Peyer's patch (tissue), 4 donors: ENCODE data around the gene SKIDA1. TPM values are rescaled to one million over a fixed set of nuclear protein-coding genes. Genes with fewer than 3 reads are reported as not detected.

ENCODE experiments used
- DNase-seq, 3 donors: peaks; one replicate each; pipeline ENCODE4 v3.0.0-alpha.2; 2017 to 2019
- H3K27ac ChIP-seq, 4 donors: fragments of 200-600 bp; sonication (generic); one replicate each; pipeline ENCODE4 v1.5.1; 2016 to 2019
- H3K27me3 ChIP-seq, 2 donors: fragments of 200-600 bp; sonication (generic); one replicate each; pipeline ENCODE4 v1.5.1; 2019
- H3K36me3 ChIP-seq, 3 donors: fragments of 200-600 bp; sonication (generic); one replicate each; pipeline ENCODE4 v1.5.1; 2016 to 2019
- H3K4me1 ChIP-seq, 4 donors: fragments of 200-600 bp; sonication (generic); one replicate each; pipeline ENCODE4 v1.5.1; 2016 to 2019
- H3K4me3 ChIP-seq, 4 donors: fragments of 200-600 bp; sonication (generic); 1 replicate in 3 of 4; 2 replicates in 1 of 4; pipeline ENCODE4 v1.5.1; 2016 to 2019; ENCODE audit warnings: mild to moderate bottlenecking in 1 of 4
- H3K9me3 ChIP-seq, 4 donors: fragments of 200-600 bp; sonication (generic); one replicate each; pipeline ENCODE4 v1.5.1; 2016 to 2019; ENCODE audit warnings: mild to moderate bottlenecking in 1 of 4
- CTCF ChIP-seq, 6 experiments: fragments of 450-650 bp in 4 of 6; fragments of 200-600 bp in 2 of 6; sonication (generic) in 1 of 6; IDR thresholded peaks; one replicate each; pipeline ENCODE4 v1.5.1; 2017 to 2019; ENCODE audit warnings: antibody characterized with exemption in 6 of 6, mild to moderate bottlenecking in 3 of 6, moderate library complexity in 1 of 6
- POLR2A ChIP-seq, 2 donors: fragments of 450-650 bp; IDR thresholded peaks; one replicate each; pipeline ENCODE4 v1.5.1; 2017; ENCODE audit warnings: antibody characterized with exemption in 2 of 2, mild to moderate bottlenecking in 2 of 2, moderate library complexity in 2 of 2
- total RNA-seq, 4 donors: library from RNA; depleted of rRNA; stranded (reverse); fragments of >200 nt; gene quantifications; one replicate each; pipeline ENCODE4 v1.1.0, GENCODE V29; 2016

The SKIDA1 gene
- total RNA-seq, 4 donors from 2014 or later: 0.27 TPM; not detected in 3

- no peak for TF ChIP-seq POLR2A (IDR thresholded peaks at IDR 0.05)
- TF ChIP-seq CTCF (IDR thresholded peaks at IDR 0.05): no peak
- Histone ChIP-seq H3K4me1 (no peaks in the 10 kb centered on the region), H3K27ac (peak overlapping the region in 3 of 4 donors; percentile 10 to 52 (median 52)), H3K36me3 (no peaks in the 10 kb centered on the region), H3K9me3 (no peaks in the 10 kb centered on the region), H3K4me3 (peak overlapping the region in 2 of 4 donors; percentile 35 to 42), H3K27me3 (no peaks in the 10 kb centered on the region)
- DNase-seq: no peak
Observed at GRCh38 chr10:21509341-21510240, 15.9 kb downstream of the SKIDA1 start.

- Histone ChIP-seq H3K27ac (no peak overlapping the region), H3K27me3 (no peaks in the 10 kb centered on the region), H3K4me1 (no peaks in the 10 kb centered on the region), H3K36me3 (no peaks in the 10 kb centered on the region), H3K9me3 (no peaks in the 10 kb centered on the region), H3K4me3 (no peak overlapping the region)
- TF ChIP-seq CTCF (IDR thresholded peaks at IDR 0.05) (no peak), POLR2A (IDR thresholded peaks at IDR 0.05) (no peak)
- DNase-seq: no peak
Observed at GRCh38 chr10:21508706-21509331, 16.7 kb downstream of the SKIDA1 start.

- no peaks in the 10 kb centered on the region for H3K36me3 ChIP-seq
- no peaks in the 10 kb centered on the region for H3K27me3 ChIP-seq
- TF ChIP-seq CTCF (IDR thresholded peaks at IDR 0.05) (no peak), POLR2A (IDR thresholded peaks at IDR 0.05) (no peak)
- H3K9me3 ChIP-seq: no peaks in the 10 kb centered on the region
- DNase-seq: no peak
- H3K27ac ChIP-seq: no peak overlapping the region
- H3K4me3 ChIP-seq: no peak overlapping the region
- no peaks in the 10 kb centered on the region for H3K4me1 ChIP-seq
Observed at GRCh38 chr10:21507150-21507549, 18.3 kb downstream of the SKIDA1 start.

GRCh38 chr10:21506351-21506750 lies 19.1 kb downstream of the SKIDA1 start:
- Histone ChIP-seq H3K4me1 (no peaks in the 10 kb centered on the region), H3K36me3 (no peaks in the 10 kb centered on the region), H3K4me3 (no peak overlapping the region), H3K27me3 (no peaks in the 10 kb centered on the region), H3K27ac (no peak overlapping the region), H3K9me3 (no peaks in the 10 kb centered on the region)
- no peak for TF ChIP-seq POLR2A (IDR thresholded peaks at IDR 0.05)
- no peak for TF ChIP-seq CTCF (IDR thresholded peaks at IDR 0.05)
- no peak for DNase-seq

- Histone ChIP-seq H3K4me1 (no peaks in the 10 kb centered on the region), H3K27me3 (no peaks in the 10 kb centered on the region), H3K9me3 (no peaks in the 10 kb centered on the region), H3K27ac (no peak overlapping the region), H3K4me3 (no peak overlapping the region), H3K36me3 (no peaks in the 10 kb centered on the region)
- no peak for DNase-seq
- TF ChIP-seq CTCF (IDR thresholded peaks at IDR 0.05) (no peak), POLR2A (IDR thresholded peaks at IDR 0.05) (no peak)
Observed at GRCh38 chr10:21505711-21506278, 19.7 kb downstream of the SKIDA1 start.
